ENCODE data around the gene OSM. TPM values are rescaled to one million over a fixed set of nuclear protein-coding genes. Genes with fewer than 3 reads are reported as not detected.

OSM gene
- total RNA-seq, 6 experiments from 2014 or later = not detected

- DNase-seq = no peak
- Mint-ChIP-seq H3K27me3 (ENCODE audit: insufficient read depth) (peaks cover 17% of the 10 kb centered on the region), H3K9me3 (peaks cover 6% of the 10 kb centered on the region), H3K36me3 (ENCODE audit: low read depth) (peaks cover 7% of the 10 kb centered on the region), H3K27ac (peak overlapping the region; percentile 64; the same call in 1 of the 2 replicates), H3K4me1 (ENCODE audit: low read depth) (peaks cover 28% of the 10 kb centered on the region), H3K4me3 (no peak overlapping the region)
- no peak for TF ChIP-seq CTCF (IDR thresholded peaks at IDR 0.05)
These were observed 39.0 kb downstream of the OSM start for GRCh38 chr22:30227438-30228228.

GRCh38 chr22:30226192-30226832, 40.3 kb downstream of the OSM start:
- peaks cover 6% of the 10 kb centered on the region for H3K9me3 Mint-ChIP-seq
- H3K27ac Mint-ChIP-seq = no peak overlapping the region
- no peak overlapping the region for H3K4me3 Mint-ChIP-seq
- H3K27me3 Mint-ChIP-seq (ENCODE audit: insufficient read depth) = peaks cover 25% of the 10 kb centered on the region
- peaks cover 7% of the 10 kb centered on the region for H3K36me3 Mint-ChIP-seq (ENCODE audit: low read depth)
- no peak for TF ChIP-seq CTCF (IDR thresholded peaks at IDR 0.05)
- no peak for DNase-seq
- H3K4me1 Mint-ChIP-seq (ENCODE audit: low read depth) = peaks cover 28% of the 10 kb centered on the region

- TF ChIP-seq CTCF (IDR thresholded peaks at IDR 0.05) = no peak
- DNase-seq = no peak
- Mint-ChIP-seq H3K27ac (no peak overlapping the region), H3K27me3 (ENCODE audit: insufficient read depth) (peaks cover 34% of the 10 kb centered on the region), H3K4me1 (ENCODE audit: low read depth) (peaks cover 28% of the 10 kb centered on the region), H3K4me3 (no peak overlapping the region), H3K9me3 (peaks cover 6% of the 10 kb centered on the region), H3K36me3 (ENCODE audit: low read depth) (peaks cover 7% of the 10 kb centered on the region)
These were observed 41.3 kb downstream of the OSM start for GRCh38 chr22:30225220-30225927.

GRCh38 chr22:30224161-30224857, 42.3 kb downstream of the OSM start:
- Mint-ChIP-seq H3K27me3 (ENCODE audit: insufficient read depth) (peaks cover 38% of the 10 kb centered on the region), H3K4me3 (no peak overlapping the region; the same call in 1 of the 2 replicates), H3K4me1 (ENCODE audit: low read depth) (peaks cover 28% of the 10 kb centered on the region), H3K27ac (peak overlapping the region; percentile 19; the same call in 1 of the 2 replicates), H3K36me3 (ENCODE audit: low read depth) (peaks cover 7% of the 10 kb centered on the region), H3K9me3 (peaks cover 6% of the 10 kb centered on the region)
- peak; percentile 19; the same call in 1 of the 2 replicates for TF ChIP-seq CTCF (IDR thresholded peaks at IDR 0.05)
- DNase-seq = peak; percentile 14

GRCh38 chr22:30223303-30223702, 43.3 kb downstream of the OSM start:
- no peak overlapping the region for H3K27ac Mint-ChIP-seq
- H3K4me3 Mint-ChIP-seq = no peak overlapping the region
- peaks cover 38% of the 10 kb centered on the region for H3K27me3 Mint-ChIP-seq (ENCODE audit: insufficient read depth)
- H3K4me1 Mint-ChIP-seq (ENCODE audit: low read depth) = peaks cover 20% of the 10 kb centered on the region
- H3K36me3 Mint-ChIP-seq (ENCODE audit: low read depth) = peaks cover 7% of the 10 kb centered on the region
- H3K9me3 Mint-ChIP-seq = peaks cover 6% of the 10 kb centered on the region
- TF ChIP-seq CTCF (IDR thresholded peaks at IDR 0.05) = no peak
- no peak for DNase-seq

All from HFFc6 (cell line).